HepG2 (cell line): ENCODE measurements around the gene NPDC1. TPM values are rescaled to one million over a fixed set of nuclear protein-coding genes. Genes with fewer than 3 reads are reported as not detected.

ENCODE experiments used
- MAX ChIP-seq: IDR thresholded peaks from 2 replicates; pipeline ENCODE4 v1.6.1; 2012; ENCODE audit warnings: inconsistent platforms
- MTF2 ChIP-seq: sonication (generic); formaldehyde crosslinking; IDR thresholded peaks from 2 replicates; pipeline ENCODE4 v1.5.0; 2020; ENCODE audit warnings: missing genetic modification reagents, borderline replicate concordance
- NR1H2 ChIP-seq: sonication (generic); formaldehyde crosslinking; IDR thresholded peaks from 2 replicates; pipeline ENCODE4 v1.8.1; 2022; ENCODE audit warnings: low read depth, missing genetic modification reagents, borderline replicate concordance
- NRL ChIP-seq: sonication (generic); formaldehyde crosslinking; IDR thresholded peaks from 2 replicates; pipeline ENCODE4 v1.5.0; 2020; ENCODE audit warnings: missing genetic modification reagents, mild to moderate bottlenecking, moderate library complexity, borderline replicate concordance
- RARA ChIP-seq: IDR thresholded peaks from 2 replicates; pipeline ENCODE4 v1.6.1; 2016; ENCODE audit warnings: missing genetic modification reagents, missing compliant biosample characterization
- TFDP1 ChIP-seq: IDR thresholded peaks from 2 replicates; pipeline ENCODE4 v1.6.1; 2016; ENCODE audit warnings: missing compliant biosample characterization, missing genetic modification reagents, borderline replicate concordance
- ZNF205 ChIP-seq: IDR thresholded peaks from 2 replicates; pipeline ENCODE4 v1.6.1; 2018; ENCODE audit warnings: missing biosample characterization, missing genetic modification reagents
- ZNF232 ChIP-seq: sonication (generic); formaldehyde crosslinking; IDR thresholded peaks from 2 replicates; pipeline ENCODE4 v1.4.0; 2020; ENCODE audit warnings: missing genetic modification reagents, borderline replicate concordance
- ZNF24 ChIP-seq: fragments of 450-650 bp; IDR thresholded peaks from 2 replicates; pipeline ENCODE4 v1.6.1; 2017; ENCODE audit warnings: antibody characterized with exemption, mild to moderate bottlenecking
- ZNF382 ChIP-seq: sonication (generic); formaldehyde crosslinking; IDR thresholded peaks from 2 replicates; pipeline ENCODE4 v1.5.0; 2020; ENCODE audit warnings: missing genetic modification reagents, mild to moderate bottlenecking, borderline replicate concordance
- ZNF432 ChIP-seq: sonication (generic); formaldehyde crosslinking; IDR thresholded peaks from 2 replicates; pipeline ENCODE4 v1.5.0; 2020; ENCODE audit warnings: missing genetic modification reagents, mild to moderate bottlenecking, borderline replicate concordance
- ZNF441 ChIP-seq: sonication (generic); formaldehyde crosslinking; IDR thresholded peaks from 2 replicates; pipeline ENCODE4 v1.7.0; 2021; ENCODE audit warnings: missing genetic modification reagents, borderline replicate concordance
- ZNF570 ChIP-seq: sonication (generic); formaldehyde crosslinking; IDR thresholded peaks from 2 replicates; pipeline ENCODE4 v1.4.0; 2020; ENCODE audit warnings: mild to moderate bottlenecking, missing genetic modification reagents, borderline replicate concordance
- polyA plus RNA-seq, 8 experiments: library from polyadenylated mRNA; depleted of rRNA in 3 of 8; stranded (reverse) in 7 of 8; unstranded in 1 of 8; fragments of >200 nt; fragmentation: Illumina TruSeq in 4 of 8; extraction: Trizol in 4 of 8; gene quantifications; 2 replicates each; pipeline versions ENCODE4 v1.2.1 to v1.2.3, GENCODE V29; 2011 to 2016; ENCODE audit warnings: low read depth in 4 of 8, missing spikeins in 1 of 8, mixed read lengths in 1 of 8; ENCODE audit not compliant: insufficient read depth in 1 of 8
- total RNA-seq, 5 experiments: library from RNA; depleted of rRNA; stranded (reverse); fragments of >200 nt; fragmentation: Illumina TruSeq; extraction: Trizol; gene quantifications; 2 replicates each; pipeline ENCODE4 v1.2.3, GENCODE V29; 2016; ENCODE audit warnings: low read depth in 1 of 5
- TF ChIP-seq, protein P1 (sequence below): sonication (generic); formaldehyde crosslinking; IDR thresholded peaks from 2 replicates; pipeline ENCODE4 v1.8.0; 2022; ENCODE audit warnings: mild to moderate bottlenecking, missing genetic modification reagents, moderate library complexity
- TF ChIP-seq, protein P2 (sequence below), 2 experiments: sonication (generic) in 1 of 2; formaldehyde crosslinking in 1 of 2; IDR thresholded peaks; 2 replicates each; pipeline versions ENCODE4 v1.5.1 to v1.6.1; 2011 to 2020; ENCODE audit warnings: borderline replicate concordance in 1 of 2, low read depth in 1 of 2, low read length in 1 of 2, mild to moderate bottlenecking in 1 of 2, missing genetic modification reagents in 1 of 2, moderate library complexity in 1 of 2

NPDC1 gene
- total and polyA plus RNA-seq, 2 of the 13 experiments (the other 11 are each of a cell fraction or from before 2014, with no cell fraction given), result 0.84 to 5.4 TPM

DNA sequence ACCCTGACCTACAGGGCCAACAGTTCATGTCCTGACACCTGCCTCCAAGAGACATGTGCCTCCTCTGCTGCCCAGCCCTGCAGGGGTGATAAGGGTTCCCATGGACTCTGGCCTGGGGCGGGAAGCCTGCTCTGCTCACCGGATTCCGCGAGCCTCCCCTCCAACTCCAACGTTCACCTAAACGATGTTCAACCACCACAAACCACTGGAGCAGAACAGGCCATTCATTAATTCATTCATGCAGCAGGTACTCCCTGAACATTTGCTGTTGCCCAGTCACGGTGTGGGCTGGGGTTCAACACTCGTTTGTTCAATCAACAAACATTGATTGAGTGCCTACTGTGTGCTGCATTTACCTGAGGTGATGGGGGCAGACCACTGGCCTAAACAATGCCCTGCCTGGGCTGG, 28.0 kb upstream of the NPDC1 start (continued):
- TF ChIP-seq, protein P1, sequence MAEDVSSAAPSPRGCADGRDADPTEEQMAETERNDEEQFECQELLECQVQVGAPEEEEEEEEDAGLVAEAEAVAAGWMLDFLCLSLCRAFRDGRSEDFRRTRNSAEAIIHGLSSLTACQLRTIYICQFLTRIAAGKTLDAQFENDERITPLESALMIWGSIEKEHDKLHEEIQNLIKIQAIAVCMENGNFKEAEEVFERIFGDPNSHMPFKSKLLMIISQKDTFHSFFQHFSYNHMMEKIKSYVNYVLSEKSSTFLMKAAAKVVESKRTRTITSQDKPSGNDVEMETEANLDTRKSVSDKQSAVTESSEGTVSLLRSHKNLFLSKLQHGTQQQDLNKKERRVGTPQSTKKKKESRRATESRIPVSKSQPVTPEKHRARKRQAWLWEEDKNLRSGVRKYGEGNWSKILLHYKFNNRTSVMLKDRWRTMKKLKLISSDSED, result no peak
- TF ChIP-seq ZNF232 (no peak), NRL (CRISPR knock-in tag) (no peak), ZNF205 (CRISPR knock-in tag) (no peak), ZNF570 (no peak), ZNF432 (CRISPR knock-in tag) (no peak), MAX (peak; percentile 69; the same call in 1 of the 2 replicates), ZNF24 (peak; percentile 62; the same call in 1 of the 2 replicates), ZNF382 (CRISPR knock-in tag) (no peak), RARA (0 out of 2 replicates have a peak, but pooled peaks have one; percentile 35), ZNF441 (CRISPR knock-in tag) (peak; percentile 92), NR1H2 (no peak), MTF2 (no peak), TFDP1 (CRISPR knock-in tag) (peak; percentile 72; the same call in 1 of the 2 replicates)
- TF ChIP-seq, protein P2, sequence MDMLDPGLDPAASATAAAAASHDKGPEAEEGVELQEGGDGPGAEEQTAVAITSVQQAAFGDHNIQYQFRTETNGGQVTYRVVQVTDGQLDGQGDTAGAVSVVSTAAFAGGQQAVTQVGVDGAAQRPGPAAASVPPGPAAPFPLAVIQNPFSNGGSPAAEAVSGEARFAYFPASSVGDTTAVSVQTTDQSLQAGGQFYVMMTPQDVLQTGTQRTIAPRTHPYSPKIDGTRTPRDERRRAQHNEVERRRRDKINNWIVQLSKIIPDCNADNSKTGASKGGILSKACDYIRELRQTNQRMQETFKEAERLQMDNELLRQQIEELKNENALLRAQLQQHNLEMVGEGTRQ (IDR thresholded peaks at IDR 0.05; ENCODE audit: low read depth, low read length), result no peak
- TF ChIP-seq, protein P2 (CRISPR knock-in tag; IDR thresholded peaks at IDR 0.05; ENCODE audit: borderline replicate concordance), result no peak
